ENCODE measurements around the gene IQCK.

GRCh38 chr16:19760356-19761060 lies 42.4 kb downstream of the IQCK start:
- no peak for TF ChIP-seq POLR2AphosphoS5 (IDR thresholded peaks at IDR 0.05; ENCODE audit: low read depth, low read length)
- TF ChIP-seq, protein P1, sequence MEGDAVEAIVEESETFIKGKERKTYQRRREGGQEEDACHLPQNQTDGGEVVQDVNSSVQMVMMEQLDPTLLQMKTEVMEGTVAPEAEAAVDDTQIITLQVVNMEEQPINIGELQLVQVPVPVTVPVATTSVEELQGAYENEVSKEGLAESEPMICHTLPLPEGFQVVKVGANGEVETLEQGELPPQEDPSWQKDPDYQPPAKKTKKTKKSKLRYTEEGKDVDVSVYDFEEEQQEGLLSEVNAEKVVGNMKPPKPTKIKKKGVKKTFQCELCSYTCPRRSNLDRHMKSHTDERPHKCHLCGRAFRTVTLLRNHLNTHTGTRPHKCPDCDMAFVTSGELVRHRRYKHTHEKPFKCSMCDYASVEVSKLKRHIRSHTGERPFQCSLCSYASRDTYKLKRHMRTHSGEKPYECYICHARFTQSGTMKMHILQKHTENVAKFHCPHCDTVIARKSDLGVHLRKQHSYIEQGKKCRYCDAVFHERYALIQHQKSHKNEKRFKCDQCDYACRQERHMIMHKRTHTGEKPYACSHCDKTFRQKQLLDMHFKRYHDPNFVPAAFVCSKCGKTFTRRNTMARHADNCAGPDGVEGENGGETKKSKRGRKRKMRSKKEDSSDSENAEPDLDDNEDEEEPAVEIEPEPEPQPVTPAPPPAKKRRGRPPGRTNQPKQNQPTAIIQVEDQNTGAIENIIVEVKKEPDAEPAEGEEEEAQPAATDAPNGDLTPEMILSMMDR (IDR thresholded peaks at IDR 0.05) = no peak

All from Panc1 (cell line).